ENCODE data around the gene TMEM141.
"Not testable (repeated sequence)": the region's sequence is repeated elsewhere in the genome, so short reads cannot be mapped to it uniquely, and the experiment has no call there.

The TMEM141 gene

DNA sequence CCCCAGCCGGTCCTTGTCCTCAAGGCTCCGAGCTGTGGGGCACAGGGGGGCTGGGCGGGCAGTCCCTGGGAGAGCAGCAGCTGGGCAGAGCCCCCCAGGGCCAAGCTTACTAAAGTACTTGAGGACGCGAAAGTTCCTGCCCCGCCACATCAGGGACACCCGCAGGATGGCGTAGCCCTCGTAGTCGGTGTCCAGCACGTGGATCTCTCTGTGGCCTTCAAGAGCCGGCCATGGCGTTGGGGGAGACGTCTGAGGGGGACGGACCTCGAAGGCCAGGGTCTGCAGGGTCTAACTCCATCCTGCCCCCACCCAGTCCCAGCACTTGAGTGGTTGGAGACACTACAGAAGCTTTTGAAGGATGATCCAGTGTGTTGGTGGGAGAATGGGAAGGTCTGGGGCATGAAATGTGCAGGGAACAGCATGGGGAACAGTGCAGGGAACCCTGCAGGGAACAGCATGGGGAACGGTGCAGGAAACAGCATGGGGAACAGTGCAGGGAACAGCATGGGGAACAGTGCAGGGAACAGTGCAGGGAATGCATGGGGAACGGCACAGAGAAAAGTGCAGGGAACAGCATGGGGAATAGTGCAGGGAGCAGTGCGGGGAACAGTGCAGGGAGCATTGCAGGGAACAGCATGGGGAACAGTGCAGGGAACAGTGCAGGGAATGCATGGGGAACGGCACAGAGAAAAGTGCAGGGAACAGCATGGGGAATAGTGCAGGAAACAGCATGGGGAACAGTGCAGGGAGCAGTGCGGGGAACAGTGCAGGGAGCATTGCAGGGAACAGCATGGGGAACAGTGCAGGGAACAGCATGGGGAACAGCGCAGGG is 35.6 kb upstream of the TMEM141 start:
- not testable (repeated sequence) for DNase-seq (ENCODE audit: low read depth)

DNA sequence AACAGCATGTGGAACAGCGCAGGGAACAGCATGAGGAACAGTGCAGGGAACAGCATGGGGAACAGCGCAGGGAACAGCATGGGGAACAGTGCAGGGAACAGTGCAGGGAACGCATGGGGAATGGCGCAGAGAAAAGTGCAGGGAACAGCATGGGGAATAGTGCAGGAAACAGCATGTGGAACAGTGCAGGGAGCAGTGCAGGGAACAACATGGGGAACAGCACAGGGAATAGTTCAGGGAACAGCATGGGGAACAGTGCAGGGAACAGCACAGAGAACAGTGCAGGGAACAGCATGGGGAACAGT is 35.1 kb upstream of the TMEM141 start:
- DNase-seq (ENCODE audit: low read depth) = no peak

DNA sequence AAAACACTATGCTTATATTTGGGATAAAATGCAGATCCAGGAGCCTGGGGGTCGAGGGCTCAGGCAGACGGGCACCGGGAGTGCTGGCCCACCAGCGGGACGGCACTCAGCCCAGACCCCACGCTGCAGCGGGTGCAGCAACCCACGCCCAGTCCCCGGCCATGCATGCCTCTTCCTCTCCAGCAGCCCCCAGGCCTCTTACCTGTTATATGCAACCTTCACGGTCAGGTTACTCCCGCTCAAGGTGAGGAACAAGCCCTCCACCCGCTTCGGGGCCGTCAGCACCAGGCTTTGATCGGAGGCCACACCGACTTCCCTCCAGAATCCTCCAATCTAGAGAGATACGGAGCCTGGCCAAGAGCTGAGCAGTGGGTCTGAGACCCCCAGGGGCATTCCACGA is 34.3 kb upstream of the TMEM141 start:
- no peak for DNase-seq (ENCODE audit: low read depth)

DNA sequence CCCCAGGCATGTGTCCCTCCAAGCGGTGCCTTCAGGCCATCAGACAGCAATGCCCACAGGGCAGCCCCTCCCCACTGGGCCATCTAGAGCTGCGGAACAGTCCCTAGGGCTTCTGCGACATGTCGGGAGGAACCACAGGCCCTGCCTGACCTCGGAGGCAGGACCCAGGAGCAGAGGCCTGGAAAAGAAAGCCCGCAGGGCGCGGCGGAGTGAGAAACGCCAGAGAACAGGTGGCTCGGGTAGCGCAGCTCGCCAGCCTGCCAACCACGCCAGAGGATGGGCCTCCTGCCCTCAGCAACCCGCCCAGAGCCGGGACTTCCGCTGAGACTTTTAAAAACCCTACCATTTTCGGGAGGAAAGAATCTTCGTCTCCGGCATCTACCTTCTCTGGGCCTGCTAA is 33.8 kb upstream of the TMEM141 start:
- DNase-seq (ENCODE audit: low read depth) = no peak

DNA sequence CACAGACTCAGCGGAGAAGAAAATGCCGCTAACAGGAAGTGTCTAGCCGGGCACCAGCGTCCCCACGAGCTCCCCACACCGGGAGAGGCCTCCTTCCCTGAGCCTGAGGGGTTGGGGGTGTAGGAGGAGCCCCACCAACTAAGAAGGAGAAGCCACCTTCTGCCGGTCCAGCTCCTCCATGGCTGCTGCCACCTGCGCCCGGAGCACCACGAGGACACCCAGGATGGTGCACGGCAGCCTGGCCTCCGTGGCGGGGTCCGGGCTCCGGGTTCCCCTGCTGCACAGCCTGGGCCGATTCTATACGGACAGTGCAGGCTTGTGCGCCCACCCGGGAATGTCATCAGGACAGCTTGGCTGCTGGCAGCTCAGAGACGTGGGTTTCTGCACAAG is 33.4 kb upstream of the TMEM141 start:
- DNase-seq (ENCODE audit: low read depth) = no peak

DNA sequence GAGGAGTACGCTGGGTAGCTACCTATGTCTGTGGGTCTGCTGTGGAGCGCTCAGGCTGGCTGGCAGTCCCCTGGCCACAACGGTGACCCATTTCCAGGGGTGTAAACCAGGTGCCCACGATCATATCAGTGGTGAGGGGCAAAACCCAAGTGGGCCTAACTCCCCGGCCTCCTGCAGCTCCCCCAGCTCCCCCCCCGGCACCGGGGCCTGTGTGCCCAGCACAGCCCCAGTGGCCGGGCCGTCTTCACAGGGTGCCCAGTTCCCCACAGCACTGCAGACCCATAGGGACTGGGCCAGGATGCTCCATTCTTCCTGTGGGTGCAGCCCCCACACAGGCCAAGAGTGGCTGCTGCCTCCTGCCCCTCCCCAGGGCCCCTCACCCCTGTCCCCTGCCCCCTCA is 32.1 kb upstream of the TMEM141 start:
- no peak for DNase-seq (ENCODE audit: low read depth)

DNA sequence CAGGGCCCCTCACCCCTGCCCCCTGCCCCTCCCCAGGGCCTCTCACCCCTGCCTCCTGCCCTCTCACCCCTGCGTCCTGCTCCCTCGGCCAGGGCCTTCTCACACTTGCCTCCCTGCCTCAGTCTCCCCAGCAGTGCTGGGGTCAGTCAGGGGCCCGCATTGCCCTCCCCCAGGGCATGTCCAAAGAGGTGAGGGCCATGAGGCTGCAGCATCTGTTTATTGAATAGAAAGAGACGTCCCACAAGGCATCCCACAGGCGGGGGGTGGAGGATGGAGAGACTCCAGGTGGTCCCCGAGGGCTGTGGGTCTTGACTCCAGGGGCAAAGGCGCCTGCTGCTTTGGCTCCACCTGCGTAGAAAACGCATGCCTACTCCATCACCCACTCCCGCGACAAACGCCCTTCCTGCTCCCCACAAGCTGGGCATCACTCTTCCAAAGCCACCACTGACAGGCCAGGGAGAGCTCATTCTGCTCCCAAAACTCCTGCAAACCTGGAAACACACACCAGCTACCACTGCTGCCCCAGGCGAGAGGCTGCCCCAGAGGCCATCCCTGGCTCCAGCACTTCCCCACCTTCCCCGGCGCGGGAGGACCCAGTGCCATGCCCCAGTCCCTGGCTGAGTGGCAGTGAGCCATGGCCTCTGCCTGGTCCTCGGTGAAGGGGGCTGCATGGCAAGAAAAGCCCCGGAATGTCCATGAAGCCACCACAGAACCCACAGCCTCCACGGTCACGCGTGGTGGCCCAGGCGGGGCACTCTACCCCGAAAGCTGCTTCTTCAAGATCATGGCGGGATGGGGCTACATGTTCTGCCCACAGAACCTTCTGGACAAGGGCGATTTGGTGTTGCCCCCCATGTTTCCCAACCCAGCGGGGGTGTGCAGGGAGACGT is 31.5 kb upstream of the TMEM141 start:
- no peak for DNase-seq (ENCODE audit: low read depth)

DNA sequence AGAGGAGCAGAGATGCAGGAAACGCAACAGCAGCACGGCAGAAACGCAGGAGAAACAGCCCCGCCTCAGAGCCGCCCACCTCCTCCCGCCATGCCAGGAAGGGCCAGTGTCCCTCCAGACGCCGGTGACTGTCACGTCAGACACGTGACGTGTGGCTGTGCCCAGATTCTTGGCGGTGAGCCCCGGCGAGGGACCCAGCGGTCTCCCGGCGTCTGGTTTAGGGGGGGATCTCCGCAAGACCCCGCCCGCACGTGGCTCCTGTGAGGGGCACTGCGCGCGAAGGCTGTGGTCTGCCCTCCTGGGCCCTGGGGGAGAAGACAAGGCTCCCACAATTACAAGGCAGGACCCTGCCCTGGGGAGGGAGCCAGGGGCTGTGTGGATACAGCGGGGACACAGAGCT is 30.7 kb upstream of the TMEM141 start:
- DNase-seq (ENCODE audit: low read depth) = no peak

DNA sequence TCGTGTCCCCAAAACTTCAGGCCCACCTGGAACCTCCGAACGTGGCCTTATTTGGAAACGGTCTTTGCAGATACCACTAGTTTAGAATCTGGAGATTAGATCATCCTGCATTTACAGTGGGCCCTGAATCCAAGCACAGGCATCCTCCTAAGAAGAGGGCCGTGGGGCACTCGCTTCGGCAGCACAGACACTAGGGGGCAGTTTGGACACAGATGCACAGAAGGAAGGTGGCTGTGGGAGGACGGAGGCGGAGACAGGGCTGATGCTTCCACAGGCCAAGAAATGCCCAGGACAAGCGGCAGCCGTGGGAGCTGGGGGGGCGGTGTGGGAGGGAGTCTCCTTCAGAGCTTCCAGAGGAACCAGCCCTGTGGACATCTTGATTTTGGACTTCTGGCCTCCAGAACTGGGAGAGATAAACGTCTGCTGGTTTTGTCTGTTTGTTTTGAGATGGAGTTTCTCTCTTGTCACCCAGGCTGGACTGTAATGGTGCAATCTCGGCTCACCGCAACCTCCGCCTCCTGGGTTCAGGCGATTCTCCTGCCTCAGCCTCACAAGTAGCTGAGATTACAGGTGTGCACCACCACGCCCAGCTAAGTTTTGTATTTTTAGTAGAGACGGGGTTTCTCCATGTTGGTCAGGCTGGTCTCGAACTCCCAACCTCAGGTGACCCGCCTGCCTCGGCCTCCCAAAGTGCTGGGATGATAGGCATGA is 30.2 kb upstream of the TMEM141 start:
- not testable (repeated sequence) for DNase-seq (ENCODE audit: low read depth)

DNA sequence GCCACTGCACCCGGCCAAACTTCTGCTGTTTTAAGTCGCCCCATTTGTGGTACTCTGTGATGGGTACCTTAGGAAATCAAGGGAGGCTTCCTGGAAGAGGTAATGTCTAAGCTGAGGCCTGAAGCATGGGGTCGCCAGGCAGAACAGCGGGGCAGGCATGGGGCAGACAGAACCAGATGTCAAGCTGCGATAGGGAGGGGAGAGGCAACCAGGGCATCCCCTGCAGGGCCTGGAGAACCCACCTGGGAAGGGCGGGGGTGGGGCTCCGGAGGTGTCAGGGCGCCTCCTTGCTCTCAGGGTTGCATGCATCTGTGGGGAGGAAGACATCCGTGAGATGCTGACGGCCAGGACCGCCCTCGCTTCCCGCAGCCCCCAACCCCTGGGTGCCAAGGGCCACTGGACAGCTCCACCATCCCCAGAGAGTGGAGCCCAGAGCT is 29.6 kb upstream of the TMEM141 start:
- DNase-seq (ENCODE audit: low read depth) = no peak

DNA sequence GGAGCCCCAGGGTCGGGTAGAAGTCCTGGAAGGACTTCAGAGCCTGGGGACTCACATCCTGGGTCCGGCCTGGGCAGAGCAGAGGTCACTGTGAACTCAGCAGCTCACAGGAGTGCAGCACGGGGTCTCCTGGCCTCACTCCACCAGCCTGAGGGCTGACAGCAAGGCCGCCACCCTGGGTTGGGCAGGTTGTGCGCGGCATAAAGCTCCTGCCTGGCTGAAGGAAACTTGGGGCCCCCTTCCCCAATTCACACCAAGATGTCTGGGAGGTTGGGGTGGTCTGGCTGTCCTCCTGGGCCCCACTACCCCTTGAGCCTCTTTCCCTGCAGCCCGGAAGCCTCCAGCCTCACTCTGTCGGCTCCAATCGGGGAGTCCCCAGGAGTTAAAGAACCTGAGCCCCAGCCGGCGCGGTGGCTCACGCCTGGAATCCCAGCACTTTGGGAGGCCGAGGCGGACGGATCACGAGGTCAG is 28.9 kb upstream of the TMEM141 start:
- DNase-seq (ENCODE audit: low read depth) = no peak

DNA sequence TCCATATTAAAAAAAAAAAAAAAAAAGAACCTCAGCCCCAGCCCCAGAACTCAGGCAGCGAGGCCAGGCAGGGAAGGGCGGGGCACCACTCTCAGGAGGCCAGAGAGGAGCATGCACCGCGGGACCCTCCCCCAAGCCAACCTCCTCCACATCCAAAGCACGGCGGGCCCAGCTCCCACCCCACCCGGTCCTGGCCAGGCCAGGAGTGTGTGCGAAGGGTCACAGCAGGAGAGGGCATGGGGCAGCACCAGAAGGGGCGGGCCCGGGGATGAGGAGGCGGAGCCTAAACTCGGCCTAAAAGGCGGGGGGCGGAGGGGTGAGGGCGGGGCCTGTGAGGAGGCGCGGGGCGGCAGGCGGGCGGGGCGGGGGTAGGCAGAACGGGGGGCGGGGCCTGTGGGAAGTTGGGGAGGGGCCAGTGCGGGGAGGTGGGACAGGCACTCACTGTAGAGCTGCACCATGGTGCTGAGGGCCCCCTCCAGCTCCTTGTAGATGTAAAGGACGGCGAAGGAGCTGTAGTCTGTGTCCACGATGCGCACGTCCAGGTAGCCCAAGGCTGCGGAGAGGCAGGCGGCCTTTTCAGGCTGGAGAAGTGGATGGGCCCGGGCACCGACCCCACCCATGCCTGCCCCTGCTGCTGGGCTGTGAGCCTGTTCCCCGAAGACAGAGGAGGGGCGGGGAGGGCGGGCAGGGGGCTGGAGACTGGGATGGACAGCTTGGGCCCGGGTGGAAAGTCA is 28.1 kb upstream of the TMEM141 start:
- DNase-seq (ENCODE audit: low read depth) = no peak

DNA sequence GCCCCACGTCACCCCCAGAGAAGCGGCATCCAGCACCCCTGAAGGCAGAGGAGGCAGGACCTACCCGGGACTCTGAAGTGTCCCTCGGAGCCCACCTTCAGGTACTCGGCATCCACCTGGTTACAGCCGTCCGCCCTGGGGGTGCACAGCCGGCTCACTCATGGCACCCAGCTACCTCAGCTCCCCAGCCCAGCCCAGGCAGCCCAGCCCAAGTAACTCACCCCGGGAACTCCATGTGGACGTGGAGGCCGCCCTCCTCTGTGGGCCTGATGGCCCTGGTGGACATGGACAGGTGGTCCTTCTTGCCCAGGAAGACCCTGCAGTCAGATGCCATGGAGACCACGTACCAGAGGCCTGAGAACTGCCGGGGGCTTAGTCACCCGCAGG is 27.5 kb upstream of the TMEM141 start:
- no peak for DNase-seq (ENCODE audit: low read depth)

DNA sequence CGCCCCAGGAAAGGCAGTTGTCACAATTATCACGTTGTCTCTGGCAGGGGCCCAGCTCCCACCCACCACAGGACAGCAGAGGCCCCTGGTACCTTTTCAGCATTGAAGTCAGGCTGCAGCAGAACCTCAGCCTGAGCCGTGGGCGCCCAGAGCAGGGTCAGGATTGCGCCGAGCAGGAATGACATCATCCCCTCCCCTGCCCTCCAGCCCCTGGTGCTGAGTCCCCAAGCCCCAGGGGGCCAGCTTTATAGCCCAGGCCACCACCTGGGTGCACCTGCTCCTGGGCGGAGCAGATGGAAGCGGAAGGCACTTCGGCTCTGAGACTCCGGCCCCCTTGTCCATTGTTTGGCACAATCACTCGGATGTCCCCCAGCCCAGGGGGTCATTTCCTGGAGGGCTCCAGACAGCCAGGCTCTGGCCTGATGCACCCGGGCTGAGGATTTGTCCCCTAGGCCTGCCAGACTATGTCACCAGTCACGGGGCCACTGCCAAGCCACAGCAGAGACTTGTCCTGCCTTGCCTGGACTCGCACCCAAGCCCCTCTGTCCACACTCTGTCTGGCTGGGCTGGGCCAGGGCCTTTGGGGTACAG is 26.7 kb upstream of the TMEM141 start, which contains the start of gene LCN15:
Gene LCN15, minus strand, starts transcription at position 218 of the 591 bp plus-strand sequence. Its CDS starts 30 bp downstream, at position 188.
- DNase-seq (ENCODE audit: low read depth) = no peak

DNA sequence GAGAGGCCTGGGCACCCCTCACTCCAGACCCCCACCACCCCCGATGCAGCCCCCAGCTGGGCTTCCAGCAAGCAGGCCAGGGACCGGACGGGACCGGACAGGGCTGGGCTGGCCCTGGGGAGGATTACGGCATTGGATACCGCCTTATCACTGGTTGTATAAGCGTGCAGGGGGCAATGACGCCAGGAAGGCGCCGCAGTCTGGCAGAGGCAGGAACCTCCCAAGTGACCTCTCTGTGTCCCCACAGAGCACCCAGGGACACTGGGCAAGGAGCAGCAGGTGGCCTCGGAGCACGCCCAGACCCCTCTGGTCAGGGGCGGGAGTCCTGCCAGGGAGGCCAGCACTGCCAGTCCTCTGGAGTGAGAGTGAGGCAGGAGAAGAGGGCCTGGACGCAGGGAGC is 26.1 kb upstream of the TMEM141 start:
- DNase-seq (ENCODE audit: low read depth) = no peak

DNA sequence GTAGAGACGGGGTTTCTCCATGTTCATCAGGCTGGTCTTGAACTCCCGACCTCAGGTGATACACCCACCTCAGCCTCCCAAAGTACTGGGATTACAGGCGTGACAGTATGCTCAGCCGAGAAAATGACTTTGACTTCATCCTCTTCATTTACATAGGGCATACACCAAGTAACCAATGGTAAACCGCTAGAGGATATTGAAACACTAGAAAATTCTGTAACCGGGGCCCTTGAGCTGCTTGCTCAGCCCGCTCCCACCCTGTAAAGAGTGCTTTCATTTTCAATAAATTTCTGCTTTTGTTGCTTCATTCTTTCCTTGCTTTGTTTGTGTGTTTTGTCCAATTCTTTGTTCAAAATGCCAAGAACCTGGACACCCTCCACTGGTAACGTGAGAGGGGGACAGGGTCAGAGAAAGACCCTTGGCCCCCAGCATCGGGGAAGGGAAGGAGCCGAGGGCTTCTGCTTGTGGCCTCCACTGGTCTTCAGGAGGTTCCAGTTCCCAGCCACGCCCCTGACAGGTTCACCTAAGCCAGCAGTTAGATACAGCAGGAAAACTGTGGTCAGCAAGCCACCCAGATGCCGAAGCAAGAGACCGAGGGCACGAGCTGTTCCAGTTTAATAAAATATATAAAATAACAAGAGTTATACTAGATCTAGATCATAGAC is 25.3 kb upstream of the TMEM141 start:
- DNase-seq (ENCODE audit: low read depth) = not testable (repeated sequence)

DNA sequence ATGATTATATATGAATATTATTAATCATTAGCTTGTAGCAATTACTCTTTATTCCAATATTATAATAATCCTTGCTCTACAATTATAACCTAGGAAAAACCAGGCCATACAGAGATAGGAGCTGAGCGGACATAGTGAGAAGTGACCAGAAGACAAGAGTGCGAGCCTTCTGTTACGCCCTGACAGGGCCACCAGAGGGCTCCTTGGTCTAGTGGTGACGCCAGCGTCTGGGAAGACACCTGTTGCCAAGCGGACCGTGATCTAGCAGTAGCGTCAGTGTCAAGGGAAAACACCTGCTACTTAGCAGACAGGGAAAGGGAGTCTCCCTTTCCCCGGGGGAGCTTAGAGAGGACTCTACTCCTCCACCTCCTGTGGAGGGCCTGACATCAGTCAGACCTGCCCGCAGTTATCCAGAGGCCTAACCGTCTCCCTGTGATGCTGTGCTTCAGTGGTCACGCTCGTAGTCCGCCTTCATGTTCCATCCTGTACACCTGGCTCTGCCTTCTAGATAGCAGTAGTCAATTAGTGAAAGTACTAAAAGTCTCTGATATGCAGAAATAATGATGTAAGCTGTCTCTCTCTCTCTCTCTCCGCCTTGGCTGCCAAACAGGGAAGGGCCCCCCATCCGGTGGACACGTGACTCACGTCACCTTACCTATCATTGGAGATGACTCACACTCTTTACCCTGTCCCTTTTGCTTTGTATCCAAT is 24.6 kb upstream of the TMEM141 start:
- DNase-seq (ENCODE audit: low read depth) = not testable (repeated sequence)

DNA sequence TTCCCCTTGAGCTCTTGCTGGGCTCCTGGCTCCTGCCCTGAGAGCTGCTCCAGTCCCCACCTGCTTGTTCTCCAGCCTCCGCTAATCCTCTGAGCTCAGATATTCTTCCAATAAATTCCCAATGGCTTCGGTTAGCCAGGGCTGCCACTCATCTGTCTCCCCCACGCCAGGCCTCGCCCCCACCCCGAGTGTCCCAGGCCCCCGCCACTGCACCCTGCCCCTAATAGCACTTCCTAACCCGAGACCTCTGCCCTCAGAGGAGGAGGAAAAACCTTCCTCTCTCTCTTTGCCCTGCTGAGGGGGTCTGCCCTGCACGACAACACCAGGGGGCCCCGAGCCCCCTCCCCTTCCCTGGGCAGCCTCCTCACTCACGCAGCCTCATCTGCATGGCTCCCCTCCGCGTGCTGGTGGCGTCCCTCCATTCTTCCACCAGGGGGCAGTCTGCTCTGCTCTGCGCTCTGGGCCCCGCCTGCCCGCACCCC is 21.4 kb upstream of the TMEM141 start:
- no peak for DNase-seq (ENCODE audit: low read depth)

DNA sequence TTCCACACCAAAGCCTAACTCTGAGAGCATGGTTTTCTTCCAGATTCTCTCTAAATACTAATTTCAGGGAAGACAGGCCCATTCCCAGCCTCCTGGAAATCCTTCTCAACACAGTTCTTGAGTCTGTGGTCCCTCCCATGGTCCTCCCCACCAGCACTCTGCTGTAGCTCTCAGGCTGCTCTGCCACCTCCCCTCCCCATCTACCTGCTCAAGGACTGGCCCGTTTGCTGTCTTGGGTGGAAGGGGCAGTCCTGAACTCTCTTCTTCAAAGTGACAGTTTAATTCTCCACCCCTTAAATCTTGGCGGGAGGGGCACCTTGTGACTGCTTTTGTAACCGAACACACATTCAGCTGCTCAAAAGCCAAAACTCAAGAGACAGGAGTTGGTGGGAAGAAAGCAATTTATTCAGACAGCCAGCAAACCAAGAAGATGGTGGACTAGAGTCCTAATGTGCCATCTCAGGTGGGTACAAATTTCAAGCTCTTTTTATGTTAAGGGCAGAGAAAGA is 19.2 kb upstream of the TMEM141 start:
- no peak for DNase-seq (ENCODE audit: low read depth)
